Ascending aorta (tissue), 2 donors: ENCODE data around the gene SH3BP5. TPM values are rescaled to one million over a fixed set of nuclear protein-coding genes. Genes with fewer than 3 reads are reported as not detected.

Experiments
- DNase-seq, 2 donors: peaks; one replicate each; pipeline ENCODE4 v3.0.0-alpha.2; 2019; ENCODE audit warnings: low spot score in 2 of 2
- H3K27ac ChIP-seq, 2 donors: fragments of 200-600 bp; sonication (generic); one replicate each; pipeline ENCODE4 v1.5.1; 2016 to 2017; ENCODE audit warnings: mild to moderate bottlenecking in 1 of 2
- H3K27me3 ChIP-seq: fragments of 200-600 bp; sonication (generic); one replicate; pipeline ENCODE4 v1.5.1; 2017
- H3K36me3 ChIP-seq, 2 donors: fragments of 200-600 bp; sonication (generic); one replicate each; pipeline ENCODE4 v1.5.1; 2016
- H3K4me1 ChIP-seq, 2 donors: fragments of 200-600 bp; sonication (generic); one replicate each; pipeline ENCODE4 v1.5.1; 2016 to 2017; ENCODE audit warnings: mild to moderate bottlenecking in 1 of 2
- H3K4me3 ChIP-seq, 2 donors: fragments of 200-600 bp; sonication (generic); one replicate each; pipeline ENCODE4 v1.5.1; 2016 to 2017; ENCODE audit warnings: mild to moderate bottlenecking in 1 of 2
- H3K9me3 ChIP-seq, 2 donors: fragments of 200-600 bp; sonication (generic); one replicate each; pipeline ENCODE4 v1.5.1; 2016
- intact Hi-C: fragments of 100-400 bp; cut with DNase I; formaldehyde crosslinking; loops from one replicate; pipeline ENCODE4 v1.15.1; 2023
- total RNA-seq: library from RNA; depleted of rRNA; stranded (reverse); fragments of >200 nt; gene quantifications from one replicate; pipeline ENCODE4 v1.1.0, GENCODE V29; 2016
- TF ChIP-seq, protein P1 (sequence below), 3 experiments: fragments of 200-600 bp in 2 of 3; fragments of 450-650 bp in 1 of 3; sonication (generic) in 2 of 3; IDR thresholded peaks; one replicate each; pipeline ENCODE4 v1.5.1; 2016 to 2019; ENCODE audit warnings: antibody characterized with exemption in 3 of 3, mild to moderate bottlenecking in 1 of 3, moderate library complexity in 1 of 3

SH3BP5 gene
- total RNA-seq, 1 donor from 2014 or later = 65.9 TPM

DNA sequence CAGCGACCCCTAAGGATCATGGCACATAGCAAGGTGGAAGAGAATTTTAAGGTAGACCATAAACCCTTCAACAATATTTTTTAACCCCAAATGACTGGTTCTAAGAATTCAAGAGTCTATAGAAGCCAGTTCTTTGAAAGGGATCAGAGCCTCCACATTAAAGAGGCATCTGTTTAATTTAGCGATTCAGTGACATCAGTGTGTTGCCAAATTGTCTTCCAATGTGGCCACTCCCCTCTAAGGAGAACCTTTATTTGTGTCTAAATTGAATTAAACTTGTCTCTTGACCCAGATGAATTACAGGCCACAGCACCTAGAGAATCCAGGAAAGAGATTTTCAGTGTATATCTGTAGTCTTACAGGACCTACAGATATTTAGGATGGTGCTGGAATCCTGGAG lies 6.6 kb upstream of the SH3BP5 start:
- Histone ChIP-seq H3K27ac (no peak overlapping the region), H3K4me1 (no peaks in the 10 kb centered on the region)
- TF ChIP-seq, protein P1, sequence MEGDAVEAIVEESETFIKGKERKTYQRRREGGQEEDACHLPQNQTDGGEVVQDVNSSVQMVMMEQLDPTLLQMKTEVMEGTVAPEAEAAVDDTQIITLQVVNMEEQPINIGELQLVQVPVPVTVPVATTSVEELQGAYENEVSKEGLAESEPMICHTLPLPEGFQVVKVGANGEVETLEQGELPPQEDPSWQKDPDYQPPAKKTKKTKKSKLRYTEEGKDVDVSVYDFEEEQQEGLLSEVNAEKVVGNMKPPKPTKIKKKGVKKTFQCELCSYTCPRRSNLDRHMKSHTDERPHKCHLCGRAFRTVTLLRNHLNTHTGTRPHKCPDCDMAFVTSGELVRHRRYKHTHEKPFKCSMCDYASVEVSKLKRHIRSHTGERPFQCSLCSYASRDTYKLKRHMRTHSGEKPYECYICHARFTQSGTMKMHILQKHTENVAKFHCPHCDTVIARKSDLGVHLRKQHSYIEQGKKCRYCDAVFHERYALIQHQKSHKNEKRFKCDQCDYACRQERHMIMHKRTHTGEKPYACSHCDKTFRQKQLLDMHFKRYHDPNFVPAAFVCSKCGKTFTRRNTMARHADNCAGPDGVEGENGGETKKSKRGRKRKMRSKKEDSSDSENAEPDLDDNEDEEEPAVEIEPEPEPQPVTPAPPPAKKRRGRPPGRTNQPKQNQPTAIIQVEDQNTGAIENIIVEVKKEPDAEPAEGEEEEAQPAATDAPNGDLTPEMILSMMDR (IDR thresholded peaks at IDR 0.05) = no peak

DNA sequence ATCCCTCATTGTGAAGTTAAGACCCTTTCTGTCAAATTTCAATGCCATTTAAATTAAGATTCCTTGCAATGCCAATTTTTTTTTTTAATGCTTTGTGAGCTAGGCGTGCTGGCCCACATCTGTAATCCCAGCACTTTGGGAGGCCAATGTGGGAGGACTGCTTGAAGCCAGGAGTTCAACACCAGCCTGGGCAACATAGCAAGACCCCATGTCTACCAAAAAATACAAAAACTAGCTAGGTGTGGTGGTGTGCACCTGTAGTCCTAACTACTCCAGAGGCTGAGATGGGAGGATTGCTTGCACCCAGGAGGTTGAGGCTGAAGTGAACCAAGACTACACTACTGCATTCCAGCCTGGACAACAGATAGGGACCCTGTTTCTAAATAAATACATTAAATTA lies 5.6 kb upstream of the SH3BP5 start:
- intact Hi-C loops = no loop called here
- H3K27ac ChIP-seq = no peak overlapping the region
- no peak overlapping the region for H3K4me3 ChIP-seq
- TF ChIP-seq, protein P1 (IDR thresholded peaks at IDR 0.05) = no peak
- H3K36me3 ChIP-seq = no peaks in the 10 kb centered on the region
- H3K27me3 ChIP-seq = no peaks in the 10 kb centered on the region
- DNase-seq = no peak
- no peaks in the 10 kb centered on the region for H3K4me1 ChIP-seq
- no peaks in the 10 kb centered on the region for H3K9me3 ChIP-seq

More for the DNA sequence above, 6.6 kb upstream of the SH3BP5 start:
- Histone ChIP-seq H3K4me3 (no peak overlapping the region), H3K27me3 (no peaks in the 10 kb centered on the region), H3K36me3 (no peaks in the 10 kb centered on the region), H3K9me3 (no peaks in the 10 kb centered on the region)
- DNase-seq = no peak
- intact Hi-C loops = no loop called here

DNA sequence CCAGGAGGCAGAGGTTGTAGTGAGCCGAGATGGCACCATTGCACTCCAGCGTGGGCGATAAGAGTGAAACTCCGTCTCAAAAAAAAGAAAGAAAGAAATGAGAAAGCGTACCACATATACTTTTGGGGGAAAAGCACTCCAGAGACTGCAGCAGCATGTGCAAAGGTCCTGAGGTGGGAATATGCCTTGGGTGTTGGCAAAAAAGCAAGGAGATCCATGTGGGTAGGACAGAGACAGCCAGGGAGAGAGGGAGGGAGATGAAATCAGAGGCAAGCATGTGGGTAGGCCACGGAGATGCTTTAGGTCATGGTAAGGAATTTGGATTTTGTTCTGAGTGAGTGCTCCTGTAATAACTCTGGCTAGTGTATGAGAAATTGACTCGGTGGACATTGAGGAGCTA lies 3.7 kb upstream of the SH3BP5 start:
- TF ChIP-seq, protein P1 (IDR thresholded peaks at IDR 0.05) = no peak
- Histone ChIP-seq H3K36me3 (no peaks in the 10 kb centered on the region), H3K9me3 (no peaks in the 10 kb centered on the region), H3K4me1 (peaks cover 0 to 3% of the 10 kb centered on the region in 2 donors), H3K27me3 (no peaks in the 10 kb centered on the region), H3K4me3 (no peak overlapping the region), H3K27ac (no peak overlapping the region)
- intact Hi-C loops = no loop called here
- no peak for DNase-seq

DNA sequence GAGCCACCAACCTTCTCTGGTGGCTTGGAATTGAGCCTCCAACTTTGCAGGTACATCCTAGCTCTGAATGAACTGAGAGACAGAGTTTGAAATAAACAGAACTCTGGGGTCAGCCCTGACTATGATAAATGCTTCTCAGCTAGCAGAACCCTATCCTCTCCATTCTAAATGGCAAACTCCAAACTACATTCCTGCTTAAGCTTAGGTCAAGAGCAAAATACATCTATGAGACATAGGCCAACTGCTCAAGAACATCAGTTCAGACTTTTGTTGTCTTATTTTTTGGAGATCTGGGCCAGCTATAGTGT lies 1.5 kb upstream of the SH3BP5 start:
- intact Hi-C loops = loop anchor here (2.0 kb wide), 2 partner anchors 47 to 129 kb away; no protein-coding TSS in a partner anchor
- Histone ChIP-seq H3K4me1 (peaks cover 0 to 11% of the 10 kb centered on the region in 2 donors), H3K27me3 (no peaks in the 10 kb centered on the region), H3K27ac (no peak overlapping the region), H3K4me3 (no peak overlapping the region), H3K9me3 (no peaks in the 10 kb centered on the region), H3K36me3 (no peaks in the 10 kb centered on the region)
- TF ChIP-seq, protein P1 (IDR thresholded peaks at IDR 0.05) = no peak
- DNase-seq = no peak

DNA sequence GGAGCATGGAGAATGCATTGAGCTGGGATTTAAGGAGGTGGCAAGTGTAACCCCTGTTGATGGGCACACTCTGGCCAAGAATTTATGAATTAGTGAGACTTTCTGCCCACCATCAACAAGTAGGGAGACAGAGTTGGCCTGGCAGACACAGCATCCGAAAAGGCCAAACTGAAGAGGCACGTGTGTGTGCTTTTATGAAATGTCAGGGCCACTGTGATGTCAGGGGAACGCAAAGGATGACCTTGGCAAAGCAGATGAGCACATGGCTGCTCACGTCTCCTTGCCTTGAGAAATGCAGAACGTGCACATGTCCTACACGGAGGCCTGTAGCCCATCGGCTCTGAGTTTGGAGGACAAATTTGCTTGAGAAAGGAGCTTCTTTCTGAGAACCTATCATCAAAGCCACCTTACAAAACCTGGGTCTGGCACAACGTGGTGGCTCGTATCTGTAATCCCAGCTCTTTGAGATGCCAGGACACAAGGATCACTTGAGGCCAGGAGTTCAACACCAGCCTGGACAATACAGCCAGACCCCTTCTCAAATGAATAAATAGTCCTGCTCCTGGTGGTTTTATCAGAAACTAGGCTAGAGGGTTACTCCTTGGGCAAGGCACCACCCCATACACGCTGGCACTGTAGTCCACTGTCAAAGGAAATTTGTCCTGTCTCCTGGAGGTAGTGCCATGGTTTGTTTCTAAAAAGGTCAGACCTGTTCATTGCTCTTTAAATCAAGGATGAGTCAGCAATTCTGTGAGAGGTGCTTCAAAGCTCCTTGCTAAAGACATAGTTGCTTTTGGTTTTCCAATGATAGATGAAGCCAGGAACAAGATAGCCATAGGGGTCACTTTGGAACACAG lies 941 bp upstream of the SH3BP5 start:
- no peak for DNase-seq
- TF ChIP-seq, protein P1 (IDR thresholded peaks at IDR 0.05) = no peak
- Histone ChIP-seq H3K27ac (peak overlapping the region in 1 of 2 donors; percentile 94), H3K4me3 (peak overlapping the region; percentile 95 to 99), H3K4me1 (peaks cover 0 to 12% of the 10 kb centered on the region in 2 donors), H3K36me3 (no peaks in the 10 kb centered on the region), H3K9me3 (no peaks in the 10 kb centered on the region), H3K27me3 (no peaks in the 10 kb centered on the region)
- intact Hi-C loops = loop anchor here (2.0 kb wide), 2 partner anchors 47 to 129 kb away; no protein-coding TSS in a partner anchor
